Adrenal gland (tissue), 5 donors: ENCODE measurements around the gene DEFB132.

ENCODE experiments used
- POLR2A ChIP-seq, 2 donors: fragments of 450-650 bp; IDR thresholded peaks; one replicate each; pipeline ENCODE4 v1.6.1; 2017; ENCODE audit warnings: antibody characterized with exemption in 2 of 2, mild to moderate bottlenecking in 2 of 2, moderate library complexity in 1 of 2
- TF ChIP-seq, protein P1 (sequence below), 6 experiments: fragments of 450-650 bp in 4 of 6; fragments of 200-600 bp in 2 of 6; sonication (generic) in 1 of 6; IDR thresholded peaks; 1 replicate in 5 of 6; 2 replicates in 1 of 6; pipeline versions ENCODE4 v1.5.1 to v1.8.0; 2016 to 2021; ENCODE audit warnings: antibody characterized with exemption in 6 of 6, mild to moderate bottlenecking in 2 of 6, moderate library complexity in 1 of 6
- donor health status: DM: no; HTN: no; CAD: no.

DNA sequence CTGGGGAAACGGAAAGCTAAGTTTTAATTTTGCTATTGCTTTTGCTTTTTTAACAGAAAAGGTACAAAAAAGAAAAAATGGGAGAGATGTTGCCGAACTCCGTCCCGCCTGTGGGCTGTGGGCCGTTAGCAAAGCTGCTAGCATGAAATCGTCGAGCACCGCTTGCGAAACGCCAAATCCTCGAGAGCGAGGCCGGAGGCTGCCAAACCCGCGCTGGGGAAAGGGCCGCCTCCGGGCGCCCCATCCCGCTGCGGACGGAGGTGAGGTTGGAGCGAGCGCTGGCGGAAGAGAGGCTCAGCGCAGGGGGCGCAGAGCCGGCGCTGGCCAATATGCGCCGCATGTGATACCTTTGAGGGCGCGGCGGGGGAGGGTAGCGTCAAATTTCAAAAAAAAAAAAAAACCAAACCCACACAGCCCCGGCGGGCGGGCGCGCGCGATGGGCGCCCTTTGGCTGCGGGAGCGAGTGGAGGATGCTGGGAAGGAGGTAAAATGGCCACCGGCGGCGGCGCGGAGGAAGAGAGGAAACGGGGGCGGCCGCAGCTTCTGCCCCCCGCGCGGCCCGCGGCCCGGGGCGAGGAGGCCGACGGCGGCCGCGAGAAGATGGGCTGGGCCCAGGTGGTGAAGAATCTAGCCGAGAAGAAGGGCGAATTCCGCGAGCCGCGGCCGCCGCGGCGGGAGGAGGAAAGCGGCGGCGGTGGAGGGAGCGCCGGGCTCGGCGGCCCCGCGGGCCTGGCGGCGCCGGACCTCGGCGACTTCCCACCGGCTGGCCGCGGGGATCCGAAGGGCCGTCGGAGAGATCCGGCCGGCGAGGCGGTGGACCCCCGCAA, 39.8 kb downstream of the DEFB132 start, which contains the start of gene ZCCHC3:
- peak; percentile 62 to 74 for TF ChIP-seq POLR2A (IDR thresholded peaks at IDR 0.05)
- TF ChIP-seq, protein P1, sequence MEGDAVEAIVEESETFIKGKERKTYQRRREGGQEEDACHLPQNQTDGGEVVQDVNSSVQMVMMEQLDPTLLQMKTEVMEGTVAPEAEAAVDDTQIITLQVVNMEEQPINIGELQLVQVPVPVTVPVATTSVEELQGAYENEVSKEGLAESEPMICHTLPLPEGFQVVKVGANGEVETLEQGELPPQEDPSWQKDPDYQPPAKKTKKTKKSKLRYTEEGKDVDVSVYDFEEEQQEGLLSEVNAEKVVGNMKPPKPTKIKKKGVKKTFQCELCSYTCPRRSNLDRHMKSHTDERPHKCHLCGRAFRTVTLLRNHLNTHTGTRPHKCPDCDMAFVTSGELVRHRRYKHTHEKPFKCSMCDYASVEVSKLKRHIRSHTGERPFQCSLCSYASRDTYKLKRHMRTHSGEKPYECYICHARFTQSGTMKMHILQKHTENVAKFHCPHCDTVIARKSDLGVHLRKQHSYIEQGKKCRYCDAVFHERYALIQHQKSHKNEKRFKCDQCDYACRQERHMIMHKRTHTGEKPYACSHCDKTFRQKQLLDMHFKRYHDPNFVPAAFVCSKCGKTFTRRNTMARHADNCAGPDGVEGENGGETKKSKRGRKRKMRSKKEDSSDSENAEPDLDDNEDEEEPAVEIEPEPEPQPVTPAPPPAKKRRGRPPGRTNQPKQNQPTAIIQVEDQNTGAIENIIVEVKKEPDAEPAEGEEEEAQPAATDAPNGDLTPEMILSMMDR (IDR thresholded peaks at IDR 0.05), result peak in 3 of 6 experiments; percentile 12 to 20 (median 18)
